Measurements from ENCODE around the gene MAPK14.

- TF ChIP-seq CTCF (conservative IDR thresholded peaks at IDR 0.05; ENCODE audit: low read depth, low read length) (no peak), EZH2 (IDR thresholded peaks at IDR 0.05; ENCODE audit: borderline replicate concordance, low read depth, low read length, poor library complexity, severe bottlenecking) (no peak)
These were observed 7.6 kb downstream of the MAPK14 start for GRCh38 chr6:36035225-36035624.

All from A673 (cell line).